Measurements from ENCODE around the gene PSPC1. TPM values are rescaled to one million over a fixed set of nuclear protein-coding genes. Genes with fewer than 3 reads are reported as not detected.
"Not testable (repeated sequence)": the region's sequence is repeated elsewhere in the genome, so short reads cannot be mapped to it uniquely, and the experiment has no call there.

PSPC1 gene
- total and polyA plus RNA-seq, 2 of the 13 experiments (the other 11 are each of a cell fraction or from before 2014, with no cell fraction given) = 33.5 to 94.0 TPM

- Histone ChIP-seq H3K4me1 (ENCODE audit: insufficient read depth, low read length) (no peaks in the 10 kb centered on the region), H3K79me2 (ENCODE audit: insufficient read depth, low read length) (no peaks in the 10 kb centered on the region), H3K27me3 (ENCODE audit: control insufficient read depth in 1 of 2, insufficient read depth in 2 of 2, low read length in 2 of 2) (no peaks in the 10 kb centered on the region), H4K20me1 (ENCODE audit: insufficient read depth, low read length) (no peaks in the 10 kb centered on the region), H3K4me3 (replicated peaks in 1 of 3; ENCODE audit: insufficient read depth in 1 of 3, low read depth in 2 of 3, low read length in 3 of 3) (no peak overlapping the region), H3K4me2 (ENCODE audit: low read depth, low read length) (no peak overlapping the region), H3K27ac (ENCODE audit: extremely low read length, insufficient read depth, low read length) (no peak overlapping the region), H3K9ac (ENCODE audit: insufficient read depth, low read depth, low read length) (no peak overlapping the region), H3K36me3 (replicated peaks in 1 of 2; ENCODE audit: control insufficient read depth in 1 of 2, insufficient read depth in 2 of 2, low read length in 2 of 2) (no peaks in the 10 kb centered on the region), H2AFZ (ENCODE audit: low read length) (no peak overlapping the region), H3K9me3 (ENCODE audit: low read length) (no peaks in the 10 kb centered on the region)
- DNase-seq (ENCODE audit: low spot score) = no peak
- ChIA-PET CTCF (ENCODE audit: low intra/inter-chr PET ratio, low total read pairs) (no interaction called here), POLR2A (no interaction called here)
- no peak for ATAC-seq
- intact Hi-C loops (cut with micrococcal nuclease; ENCODE audit: unreplicated experiment) = no loop called here
- TF ChIP-seq ZFP82 (CRISPR knock-in tag; IDR thresholded peaks at IDR 0.05; ENCODE audit: borderline replicate concordance) (no peak), E2F1 (CRISPR knock-in tag; IDR thresholded peaks at IDR 0.05) (no peak), POLR2G (IDR thresholded peaks at IDR 0.05; ENCODE audit: low read depth, low read length) (no peak), HNRNPL (IDR thresholded peaks at IDR 0.05; ENCODE audit: low read depth, low read length) (no peak)
- TF ChIP-seq, protein P1, sequence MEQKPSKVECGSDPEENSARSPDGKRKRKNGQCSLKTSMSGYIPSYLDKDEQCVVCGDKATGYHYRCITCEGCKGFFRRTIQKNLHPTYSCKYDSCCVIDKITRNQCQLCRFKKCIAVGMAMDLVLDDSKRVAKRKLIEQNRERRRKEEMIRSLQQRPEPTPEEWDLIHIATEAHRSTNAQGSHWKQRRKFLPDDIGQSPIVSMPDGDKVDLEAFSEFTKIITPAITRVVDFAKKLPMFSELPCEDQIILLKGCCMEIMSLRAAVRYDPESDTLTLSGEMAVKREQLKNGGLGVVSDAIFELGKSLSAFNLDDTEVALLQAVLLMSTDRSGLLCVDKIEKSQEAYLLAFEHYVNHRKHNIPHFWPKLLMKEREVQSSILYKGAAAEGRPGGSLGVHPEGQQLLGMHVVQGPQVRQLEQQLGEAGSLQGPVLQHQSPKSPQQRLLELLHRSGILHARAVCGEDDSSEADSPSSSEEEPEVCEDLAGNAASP (CRISPR knock-in tag; IDR thresholded peaks at IDR 0.05; ENCODE audit: borderline replicate concordance) = no peak
- WGBS (ENCODE audit: low lambda C conversion rate) = 97% methylated on average over 10 of the region's 10 CpGs
- in situ Hi-C loops (cut with HindIII; ENCODE audit: extremely low pct_ligation_motif_present, low pct_unique_long_range_greater_than_20kb) = no loop called here
- no TSS peak for BruUV-seq (replicated peaks)
- FAIRE-seq = no peak
These were observed 34.4 kb upstream of the PSPC1 start for GRCh38 chr13:19817106-19817505.

- H3K4me2 ChIP-seq (ENCODE audit: low read depth, low read length); ATAC-seq; H3K27ac ChIP-seq (ENCODE audit: extremely low read length, insufficient read depth, low read length); FAIRE-seq; H3K9me3 ChIP-seq (ENCODE audit: low read length); H3K4me1 ChIP-seq (ENCODE audit: insufficient read depth, low read length); H3K79me2 ChIP-seq (ENCODE audit: insufficient read depth, low read length); H2AFZ ChIP-seq (ENCODE audit: low read length); BruUV-seq (replicated peaks); CTCF ChIA-PET (ENCODE audit: low intra/inter-chr PET ratio, low total read pairs); H3K4me3 ChIP-seq (replicated peaks in 1 of 3; ENCODE audit: insufficient read depth in 1 of 3, low read depth in 2 of 3, low read length in 3 of 3); intact Hi-C loops (cut with micrococcal nuclease; ENCODE audit: unreplicated experiment); in situ Hi-C loops (cut with HindIII; ENCODE audit: extremely low pct_ligation_motif_present, low pct_unique_long_range_greater_than_20kb); POLR2A ChIA-PET; DNase-seq (ENCODE audit: low spot score); H3K9ac ChIP-seq (ENCODE audit: insufficient read depth, low read depth, low read length); H3K27me3 ChIP-seq (ENCODE audit: control insufficient read depth in 1 of 2, insufficient read depth in 2 of 2, low read length in 2 of 2); H3K36me3 ChIP-seq (replicated peaks in 1 of 2; ENCODE audit: control insufficient read depth in 1 of 2, insufficient read depth in 2 of 2, low read length in 2 of 2); H4K20me1 ChIP-seq (ENCODE audit: insufficient read depth, low read length): not testable (repeated sequence)
- 100% methylated on average over 2 of the region's 2 CpGs for WGBS (ENCODE audit: low lambda C conversion rate)
- TF ChIP-seq ZNF121 (CRISPR knock-in tag; IDR thresholded peaks at IDR 0.05) = peak; percentile 42; the same call in 1 of the 2 replicates
These were observed 33.1 kb upstream of the PSPC1 start for GRCh38 chr13:19815842-19816241.
